DND-41 (cell line): ENCODE data around the gene VEGFA.
A peak's percentile ranks its signal among the peaks of the same experiment; 100 is the strongest.

ENCODE experiments used
- ATAC-seq: fragments of 200-7000 bp; cut with Tn5 transposase; 3 replicates; pipeline ENCODE4 v1.9.1; 2021; ENCODE audit warnings: low read depth; ENCODE audit not compliant: insufficient read depth
- DNase-seq: peaks from one replicate; pipeline ENCODE4 v3.0.0-alpha.2; 2020
- H2AFZ ChIP-seq: 2 replicates; pipeline ENCODE4 v1.6.0; 2012; ENCODE audit warnings: low read depth, low read length
- H3K27ac ChIP-seq: 2 replicates; pipeline ENCODE4 v1.5.1; 2012; ENCODE audit warnings: low read length, inconsistent platforms
- H3K27me3 ChIP-seq: fragments of 200-600 bp; sonication (generic); 2 replicates; pipeline ENCODE4 v1.6.0; 2012; ENCODE audit warnings: low read length, mild to moderate bottlenecking, inconsistent platforms; ENCODE audit not compliant: insufficient read depth, poor library complexity
- H3K36me3 ChIP-seq: 2 replicates; pipeline ENCODE4 v1.5.1; 2012; ENCODE audit warnings: low read length, inconsistent platforms; ENCODE audit not compliant: insufficient read depth
- H3K4me1 ChIP-seq: 2 replicates; pipeline ENCODE4 v1.5.1; 2012; ENCODE audit warnings: mild to moderate bottlenecking, low read length; ENCODE audit not compliant: insufficient read depth
- H3K4me2 ChIP-seq: 2 replicates; pipeline ENCODE4 v1.6.0; 2012; ENCODE audit warnings: mild to moderate bottlenecking, moderate library complexity, low read length, inconsistent platforms; ENCODE audit not compliant: insufficient read depth
- H3K4me3 ChIP-seq, 2 experiments: fragments of 200-600 bp in 1 of 2; shearing (Covaris generic) in 1 of 2; 2 replicates each; pipeline ENCODE4 v1.5.1; 2012 to 2016; ENCODE audit warnings: inconsistent platforms in 2 of 2, low read length in 2 of 2, mild to moderate bottlenecking in 2 of 2, low read depth in 1 of 2, moderate library complexity in 1 of 2
- H3K79me2 ChIP-seq: 2 replicates; pipeline ENCODE4 v1.6.0; 2012; ENCODE audit warnings: low read length, inconsistent platforms; ENCODE audit not compliant: insufficient read depth
- H3K9ac ChIP-seq: 2 replicates; pipeline ENCODE4 v1.6.0; 2012; ENCODE audit warnings: low read depth, mild to moderate bottlenecking, inconsistent platforms, low read length, moderate library complexity
- H3K9me3 ChIP-seq: 2 replicates; pipeline ENCODE4 v1.5.1; 2012; ENCODE audit warnings: low read length, moderate library complexity, mild to moderate bottlenecking, inconsistent platforms; ENCODE audit not compliant: insufficient read depth, severe bottlenecking
- H4K20me1 ChIP-seq: 2 replicates; pipeline ENCODE4 v1.6.0; 2012; ENCODE audit warnings: low read length; ENCODE audit not compliant: insufficient read depth
- CTCF ChIP-seq: IDR thresholded peaks from 2 replicates; pipeline ENCODE4 v1.5.1; 2012; ENCODE audit warnings: borderline replicate concordance, low read length, moderate library complexity, mild to moderate bottlenecking; ENCODE audit not compliant: poor library complexity, severe bottlenecking; ENCODE audit errors: extremely low read depth
- EZH2 ChIP-seq: IDR thresholded peaks from 3 replicates; pipeline ENCODE4 v1.6.1; 2012; ENCODE audit warnings: borderline replicate concordance, low read depth, mild to moderate bottlenecking, moderate library complexity, low read length, inconsistent platforms; ENCODE audit not compliant: severe bottlenecking

VEGFA gene

GRCh38 chr6:43785220-43785752, 15.3 kb downstream of the VEGFA start:
- ATAC-seq (no peak), DNase-seq (no peak)
- no peaks in the 10 kb centered on the region for H3K4me1 ChIP-seq
- H3K4me2 ChIP-seq: no peak overlapping the region
- H3K36me3 ChIP-seq: peaks cover 58% of the 10 kb centered on the region
- H3K4me3 ChIP-seq: no peak overlapping the region
- no peak overlapping the region for H2AFZ ChIP-seq
- H4K20me1 ChIP-seq: peaks cover 43% of the 10 kb centered on the region
- H3K9me3 ChIP-seq: no peaks in the 10 kb centered on the region
- H3K9ac ChIP-seq: no peak overlapping the region
- H3K27me3 ChIP-seq: no peaks in the 10 kb centered on the region
- H3K27ac ChIP-seq: no peak overlapping the region
- TF ChIP-seq CTCF: no peak
- no peak for TF ChIP-seq EZH2
- H3K79me2 ChIP-seq: no peaks in the 10 kb centered on the region; the same call in 1 of the 2 replicates

- TF ChIP-seq CTCF (no peak), EZH2 (no peak)
- Histone ChIP-seq H2AFZ (no peak overlapping the region), H4K20me1 (peaks cover 39% of the 10 kb centered on the region), H3K9ac (no peak overlapping the region), H3K36me3 (peaks cover 51% of the 10 kb centered on the region), H3K4me2 (no peak overlapping the region), H3K4me3 (no peak overlapping the region), H3K4me1 (no peaks in the 10 kb centered on the region), H3K27ac (no peak overlapping the region), H3K27me3 (no peaks in the 10 kb centered on the region), H3K79me2 (no peaks in the 10 kb centered on the region; the same call in 1 of the 2 replicates), H3K9me3 (no peaks in the 10 kb centered on the region)
- DNase-seq: no peak
- ATAC-seq: no peak
These were observed 15.9 kb downstream of the VEGFA start for GRCh38 chr6:43785904-43786303.

- Histone ChIP-seq H3K4me1 (no peaks in the 10 kb centered on the region), H3K27me3 (no peaks in the 10 kb centered on the region), H3K4me3 (no peak overlapping the region), H2AFZ (no peak overlapping the region), H4K20me1 (peaks cover 31% of the 10 kb centered on the region), H3K9ac (no peak overlapping the region), H3K9me3 (no peaks in the 10 kb centered on the region), H3K36me3 (peaks cover 43% of the 10 kb centered on the region), H3K4me2 (no peak overlapping the region), H3K27ac (no peak overlapping the region), H3K79me2 (no peaks in the 10 kb centered on the region; the same call in 1 of the 2 replicates)
- TF ChIP-seq EZH2 (no peak), CTCF (no peak)
- ATAC-seq (0 out of 3 replicates have a peak, but pooled peaks have one; percentile 4), DNase-seq (no peak)
These were observed 16.8 kb downstream of the VEGFA start for GRCh38 chr6:43786664-43787329.
